H1 (cell line): ENCODE data around the gene SURF1. TPM values are rescaled to one million over a fixed set of nuclear protein-coding genes. Genes with fewer than 3 reads are reported as not detected.

Experiments
- CTCF ChIA-PET: fragments of 300-600 bp; sonication (Branson Sonifier 250); formaldehyde crosslinking; loops from one replicate; lab custom pipeline; 2021; ENCODE audit not compliant: partially characterized antibody; lab: Charles Lee
- POLR2A ChIA-PET: fragments of 300-600 bp; sonication (Branson Sonifier 250); formaldehyde crosslinking; loops from one replicate; lab custom pipeline; 2021; ENCODE audit warnings: inconsistent platforms; ENCODE audit not compliant: partially characterized antibody; lab: Charles Lee
- DNase-seq, 2 experiments: peaks; one replicate each; pipeline versions ENCODE4 v3.0.0 to v3.0.0-alpha.2; 2010 to 2022; ENCODE audit warnings: low spot score in 2 of 2, low read depth in 1 of 2, mixed read lengths in 1 of 2
- FAIRE-seq: peaks from 2 replicates; lab custom pipeline; 2011; peaks lifted over from hg19 to GRCh38; lab: Jason Lieb, UNC
- H2AFZ ChIP-seq: 2 replicates; pipeline ENCODE4 v1.8.1; 2012; ENCODE audit warnings: low read length, inconsistent platforms
- H2AK5ac ChIP-seq: 2 replicates; pipeline ENCODE4 v1.6.1; 2013; ENCODE audit warnings: low read depth, low read length
- H2BK120ac ChIP-seq: replicated peaks from 2 replicates; pipeline ENCODE3; 2013; ENCODE audit warnings: low read depth, low read length, inconsistent platforms
- H2BK12ac ChIP-seq: 2 replicates; pipeline ENCODE4 v1.6.1; 2013; ENCODE audit warnings: low read depth, low read length
- H2BK15ac ChIP-seq: 2 replicates; pipeline ENCODE4 v1.6.1; 2013; ENCODE audit warnings: low read length
- H2BK20ac ChIP-seq: 2 replicates; pipeline ENCODE4 v1.6.1; 2013; ENCODE audit warnings: low read length
- H2BK5ac ChIP-seq: 2 replicates; pipeline ENCODE4 v1.6.1; 2013; ENCODE audit warnings: low read depth, low read length
- H3K14ac ChIP-seq: 2 replicates; pipeline ENCODE4 v1.6.1; 2013; ENCODE audit warnings: inconsistent platforms; ENCODE audit not compliant: insufficient read length
- H3K18ac ChIP-seq: 2 replicates; pipeline ENCODE4 v1.6.1; 2013; ENCODE audit warnings: low read length; ENCODE audit errors: extremely low read depth
- H3K23ac ChIP-seq: 2 replicates; pipeline ENCODE4 v1.6.1; 2013; ENCODE audit warnings: inconsistent platforms; ENCODE audit not compliant: insufficient read length
- H3K23me2 ChIP-seq: 2 replicates; pipeline ENCODE4 v1.6.1; 2013; ENCODE audit warnings: low read depth, low read length
- H3K27ac ChIP-seq: 2 replicates; pipeline ENCODE4 v1.6.1; 2011; ENCODE audit warnings: low read depth, low read length, inconsistent platforms
- H3K27me3 ChIP-seq, 4 experiments: replicated peaks in 1 of 4; 1 replicate in 1 of 4; 2 replicates in 3 of 4; pipeline versions ENCODE4 v1.6.1 to v1.8.1; 2011 to 2013; ENCODE audit warnings: low read length in 3 of 4, mild to moderate bottlenecking in 3 of 4, inconsistent platforms in 2 of 4, mixed read lengths in 2 of 4, moderate library complexity in 1 of 4; ENCODE audit not compliant: control insufficient read depth in 3 of 4, insufficient read depth in 3 of 4; ENCODE audit errors: extremely low read depth in 1 of 4
- H3K36me3 ChIP-seq, 4 experiments: 2 replicates each; pipeline versions ENCODE4 v1.6.1 to v1.8.1; 2011 to 2013; ENCODE audit warnings: mild to moderate bottlenecking in 4 of 4, low read length in 3 of 4, moderate library complexity in 2 of 4, control low read depth in 1 of 4, inconsistent platforms in 1 of 4; ENCODE audit not compliant: insufficient read depth in 4 of 4, control insufficient read depth in 2 of 4
- H3K4ac ChIP-seq: replicated peaks from 2 replicates; pipeline ENCODE3; 2013; ENCODE audit warnings: low read length, low read depth, mixed read lengths, inconsistent platforms; ENCODE audit not compliant: insufficient read length
- H3K4me1 ChIP-seq, 4 experiments: replicated peaks in 1 of 4; 1 replicate in 1 of 4; 2 replicates in 3 of 4; pipeline versions ENCODE4 v1.6.1 to v1.8.1; 2011 to 2013; ENCODE audit warnings: low read length in 3 of 4, inconsistent platforms in 2 of 4, mixed read lengths in 1 of 4; ENCODE audit not compliant: insufficient read depth in 4 of 4, control insufficient read depth in 3 of 4
- H3K4me2 ChIP-seq, 2 experiments: 2 replicates each; pipeline versions ENCODE4 v1.6.1 to v1.8.1; 2011 to 2013; ENCODE audit warnings: low read depth in 2 of 2, low read length in 2 of 2, control low read depth in 1 of 2, inconsistent platforms in 1 of 2, mild to moderate bottlenecking in 1 of 2; ENCODE audit not compliant: insufficient read depth in 1 of 2
- H3K4me3 ChIP-seq, 4 experiments: fragments of 200-600, 300-600 bp in 1 of 4; sonication (generic), shearing (Covaris generic), sonication (Bioruptor Twin) in 1 of 4; 2 replicates each; pipeline versions ENCODE4 v1.5.1 to v1.8.1; 2011 to 2016; ENCODE audit warnings: low read length in 4 of 4, low read depth in 3 of 4, control low read depth in 2 of 4, inconsistent platforms in 2 of 4, mild to moderate bottlenecking in 2 of 4, mixed read lengths in 1 of 4, moderate library complexity in 1 of 4; ENCODE audit not compliant: insufficient read depth in 2 of 4; ENCODE audit errors: extremely low read depth in 1 of 4
- H3K56ac ChIP-seq: replicated peaks from 2 replicates; pipeline ENCODE3; 2013; ENCODE audit warnings: low read depth, mild to moderate bottlenecking, mixed read lengths, low read length, inconsistent platforms; ENCODE audit not compliant: insufficient read length
- H3K79me1 ChIP-seq: 2 replicates; pipeline ENCODE4 v1.6.1; 2013; ENCODE audit warnings: low read depth, low read length, control low read depth
- H3K79me2 ChIP-seq, 2 experiments: 2 replicates each; pipeline versions ENCODE4 v1.6.1 to v1.8.1; 2012 to 2013; ENCODE audit warnings: low read length in 2 of 2, mild to moderate bottlenecking in 2 of 2, inconsistent platforms in 1 of 2; ENCODE audit not compliant: insufficient read depth in 2 of 2, control insufficient read depth in 1 of 2
- H3K9ac ChIP-seq, 4 experiments: replicated peaks in 1 of 4; 1 replicate in 1 of 4; 2 replicates in 3 of 4; pipeline versions ENCODE4 v1.6.1 to v1.8.1; 2011 to 2013; ENCODE audit warnings: low read depth in 3 of 4, low read length in 3 of 4, control low read depth in 2 of 4, mild to moderate bottlenecking in 2 of 4, moderate library complexity in 2 of 4, inconsistent platforms in 1 of 4; ENCODE audit errors: extremely low read depth in 1 of 4
- H3K9me3 ChIP-seq, 2 experiments: 2 replicates each; pipeline versions ENCODE4 v1.6.1 to v1.8.1; 2012 to 2013; ENCODE audit warnings: mild to moderate bottlenecking in 2 of 2, moderate library complexity in 2 of 2, control low read depth in 1 of 2, inconsistent platforms in 1 of 2, low read depth in 1 of 2, low read length in 1 of 2, mixed read lengths in 1 of 2; ENCODE audit not compliant: insufficient read depth in 2 of 2
- H4K20me1 ChIP-seq, 2 experiments: replicated peaks in 1 of 2; 2 replicates each; pipeline versions ENCODE3 to v1.8.1; 2011 to 2013; ENCODE audit warnings: inconsistent platforms in 2 of 2, low read length in 2 of 2, mild to moderate bottlenecking in 1 of 2; ENCODE audit not compliant: insufficient read depth in 2 of 2, control insufficient read depth in 1 of 2
- H4K5ac ChIP-seq: 2 replicates; pipeline ENCODE4 v1.6.1; 2013; ENCODE audit warnings: low read length, low read depth, mixed read lengths, inconsistent platforms; ENCODE audit not compliant: insufficient read length
- H4K8ac ChIP-seq: 2 replicates; pipeline ENCODE4 v1.8.0; 2013; ENCODE audit warnings: mild to moderate bottlenecking, moderate library complexity, low read length, inconsistent platforms; ENCODE audit not compliant: insufficient read depth; ENCODE audit errors: extremely low read depth
- H4K91ac ChIP-seq: replicated peaks from 2 replicates; pipeline ENCODE3; 2013; ENCODE audit warnings: low read length, mixed read lengths, inconsistent platforms; ENCODE audit not compliant: insufficient read length
- EZH2 ChIP-seq: fragments of 200-600 bp; sonication (generic); IDR thresholded peaks from 2 replicates; pipeline ENCODE4 v1.7.1; 2012; ENCODE audit warnings: low read depth, mild to moderate bottlenecking, moderate library complexity, low read length, inconsistent platforms; ENCODE audit not compliant: severe bottlenecking
- GABPA ChIP-seq: IDR thresholded peaks from 2 replicates; pipeline ENCODE4 v1.6.1; 2011; ENCODE audit warnings: mild to moderate bottlenecking, low read length, moderate library complexity, borderline replicate concordance; ENCODE audit not compliant: insufficient read depth
- HDAC2 ChIP-seq, 2 experiments: fragments of 300-600 bp in 1 of 2; sonication (generic) in 1 of 2; IDR thresholded peaks; 2 replicates each; pipeline ENCODE4 v1.6.1; 2011 to 2012; ENCODE audit warnings: low read depth in 2 of 2, low read length in 2 of 2, mild to moderate bottlenecking in 2 of 2, moderate library complexity in 2 of 2, borderline replicate concordance in 1 of 2, inconsistent platforms in 1 of 2
- HDAC6 ChIP-seq: IDR thresholded peaks from one replicate; pipeline ENCODE4 v1.7.1; 2012; ENCODE audit warnings: low read depth, mild to moderate bottlenecking, inconsistent platforms, low read length, moderate library complexity
- RFX5 ChIP-seq: IDR thresholded peaks from 2 replicates; pipeline ENCODE4 v1.6.1; 2011; ENCODE audit warnings: low read depth, low read length, improper control_type of control experiment, borderline replicate concordance
- SP1 ChIP-seq: IDR thresholded peaks from 2 replicates; pipeline ENCODE4 v1.6.1; 2011; ENCODE audit warnings: low read depth, low read length
- TAF1 ChIP-seq: IDR thresholded peaks from 2 replicates; pipeline ENCODE4 v1.6.1; 2011; ENCODE audit warnings: mild to moderate bottlenecking, low read depth, low read length
- WGBS, 2 experiments: shearing (Covaris generic) in 1 of 2; methylation state at CpG; one replicate each; pipeline versions ENCODE4 v1.1.6 to v1.1.7; 2013 to 2015; ENCODE audit warnings: low lambda C conversion rate in 2 of 2, mixed read lengths in 2 of 2, inconsistent platforms in 1 of 2, low coverage in 1 of 2, missing lambda C conversion rate in 1 of 2; ENCODE audit not compliant: insufficient replicate concordance in 2 of 2, insufficient coverage in 1 of 2, insufficient read length in 1 of 2; ENCODE audit errors: extremely low coverage in 1 of 2, missing lambda C conversion rate in 1 of 2; 5-methylcytosine and 5-hydroxymethylcytosine counted together
- polyA plus RNA-seq, 7 experiments: library from polyadenylated mRNA; depleted of rRNA in 3 of 7; stranded (reverse) in 5 of 7; unstranded in 2 of 7; fragments of >200 nt in 5 of 7; fragments of 200-250 nt in 2 of 7; gene quantifications; 1 replicate in 5 of 7; 2 replicates in 1 of 7; 4 replicates in 1 of 7; pipeline versions ENCODE4 v1.2.1 to v1.2.3, GENCODE V29; 2011 to 2013; ENCODE audit warnings: missing spikeins in 2 of 7, mixed read lengths in 2 of 7
- total RNA-seq: library from RNA; stranded (reverse); fragmentation: NEBNext Ultra II Directional; extraction: Animal tissue kit (Norgen Biotek cat#: 25700); gene quantifications from 2 replicates; pipeline ENCODE4 v1.2.1, GENCODE V29; 2021

Gene SURF1
- total and polyA plus RNA-seq, 2 of the 8 experiments (the other 6 are each of a cell fraction or from before 2014, with no cell fraction given), result 43.1 to 44.7 TPM

- no peak overlapping the region for H2BK12ac ChIP-seq
- H3K4ac ChIP-seq, result no peak overlapping the region
- no peak overlapping the region for H2BK15ac ChIP-seq
- H2BK20ac ChIP-seq, result no peak overlapping the region
- peaks cover 13% of the 10 kb centered on the region; the same call in 1 of the 2 replicates for H3K23me2 ChIP-seq
- no peak overlapping the region for H2BK5ac ChIP-seq
- H2AK5ac ChIP-seq, result no peak overlapping the region
- no peak for DNase-seq
- FAIRE-seq, result no peak
- no peak overlapping the region for H3K27ac ChIP-seq
- no peak overlapping the region for H3K9ac ChIP-seq
- no peak overlapping the region for H3K56ac ChIP-seq
- ChIA-PET CTCF (interaction anchor here (1.1 to 4.7 kb wide), 5 partner anchors 9 to 28 kb away, joined by 3 to 52 read pairs (median 5); no protein-coding TSS in a partner anchor), POLR2A (interaction anchor here (0.6 to 2.6 kb wide), 4 partner anchors 9 to 233 kb away, joined by 3 to 11 read pairs (median 6); no protein-coding TSS in a partner anchor)
- no peak overlapping the region for H4K91ac ChIP-seq
- no peak overlapping the region for H4K5ac ChIP-seq
- 88% methylated on average over 9 of the region's 9 CpGs; no CpG with 5 or more reads in 1 of the 2 experiments for WGBS, 2 experiments
- no peaks in the 10 kb centered on the region; a peak in 1 of 8 replicates for H3K36me3 ChIP-seq
- no peak overlapping the region for H3K14ac ChIP-seq
- no peak overlapping the region; the same call in 1 of the 2 replicates for H2AFZ ChIP-seq
- peaks cover 0 to 2% (median 0%) of the 10 kb centered on the region in 4 experiments; a peak in 2 of 7 replicates for H3K27me3 ChIP-seq
- H3K18ac ChIP-seq, result no peak overlapping the region
- H2BK120ac ChIP-seq, result no peak overlapping the region
- peaks cover 0 to 10% of the 10 kb centered on the region in 2 experiments for H4K20me1 ChIP-seq
- H3K9me3 ChIP-seq, result peaks cover 4 to 11% of the 10 kb centered on the region in 2 experiments; a peak in 3 of 4 replicates
- no peak overlapping the region for H4K8ac ChIP-seq
- H3K4me1 ChIP-seq, result no peaks in the 10 kb centered on the region; a peak in 1 of 7 replicates
- H3K23ac ChIP-seq, result no peak overlapping the region
- H3K4me2 ChIP-seq, result no peak overlapping the region
- H3K4me3 ChIP-seq, result no peak overlapping the region
- H3K79me2 ChIP-seq, result no peaks in the 10 kb centered on the region
- H3K79me1 ChIP-seq, result no peaks in the 10 kb centered on the region
- TF ChIP-seq EZH2, result no peak
- TF ChIP-seq RFX5, result no peak
- TF ChIP-seq HDAC2 (IDR thresholded peaks at IDR 0.05; ENCODE audit: borderline replicate concordance in 1 of 2, low read depth in 2 of 2, low read length in 2 of 2), result no peak
- TF ChIP-seq HDAC6, result no peak
- TF ChIP-seq SP1, result no peak
- no peak for TF ChIP-seq TAF1
- TF ChIP-seq GABPA, result no peak
These were observed 31.4 kb upstream of the SURF1 start for GRCh38 chr9:133387680-133388079.
